Measurements from ENCODE around the gene PTBP1.

The PTBP1 gene

DNA sequence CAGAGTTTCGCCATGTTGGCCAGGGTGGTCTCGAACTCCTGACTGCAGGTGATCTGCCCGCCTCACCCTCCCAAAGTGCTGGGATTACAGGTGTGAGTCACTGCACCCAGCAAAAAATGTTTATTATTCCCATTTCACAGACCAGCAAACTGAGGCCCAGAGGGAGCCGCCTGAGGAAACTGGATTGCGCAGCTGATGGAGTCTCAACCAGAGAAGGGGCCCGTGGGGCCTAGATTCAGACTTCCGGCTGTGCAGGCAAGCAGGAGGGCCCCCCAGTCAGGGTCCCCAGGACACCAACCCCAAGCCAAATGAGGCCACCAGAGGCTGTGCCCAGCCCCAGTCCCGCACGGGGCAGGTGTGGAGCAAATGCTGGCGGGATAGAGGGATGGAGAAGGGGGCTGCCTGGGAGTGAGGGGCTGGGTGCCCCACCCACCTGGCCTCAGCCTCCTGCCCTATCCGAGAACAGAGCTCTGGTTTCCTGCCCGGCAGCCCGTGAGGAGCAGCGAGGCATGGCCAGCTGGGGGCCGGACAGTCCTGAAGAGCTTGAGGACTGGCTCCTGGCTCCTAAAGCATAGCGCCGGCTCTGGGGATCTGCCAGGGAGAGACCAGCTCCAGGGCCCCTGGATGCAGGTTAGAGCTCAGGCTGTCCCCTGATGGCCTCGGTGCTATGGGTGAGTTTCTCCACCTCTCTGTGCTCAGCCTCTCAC lies 24.4 kb upstream of the PTBP1 start:
- no peak for DNase-seq (ENCODE audit: low spot score)

DNA sequence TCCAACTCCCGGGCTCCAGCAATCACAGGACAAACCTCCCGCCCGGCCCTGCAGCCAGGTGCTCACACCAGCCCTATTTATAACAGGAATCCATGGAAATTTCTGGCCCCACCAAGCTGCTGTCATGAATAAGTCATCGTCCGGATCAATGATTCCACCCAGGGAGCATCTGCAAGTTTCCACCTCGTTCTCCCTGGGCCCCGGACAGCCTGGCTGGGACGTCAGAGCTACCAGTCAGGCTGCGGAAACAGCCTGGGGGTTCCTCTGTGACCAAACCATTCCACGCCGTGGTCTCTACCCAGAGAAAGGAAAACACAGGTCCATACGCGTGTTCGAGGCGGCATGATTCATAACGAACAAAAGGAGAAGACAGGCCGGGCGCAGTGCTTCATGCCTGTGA lies 20.7 kb upstream of the PTBP1 start:
- no peak for DNase-seq (ENCODE audit: low spot score)

DNA sequence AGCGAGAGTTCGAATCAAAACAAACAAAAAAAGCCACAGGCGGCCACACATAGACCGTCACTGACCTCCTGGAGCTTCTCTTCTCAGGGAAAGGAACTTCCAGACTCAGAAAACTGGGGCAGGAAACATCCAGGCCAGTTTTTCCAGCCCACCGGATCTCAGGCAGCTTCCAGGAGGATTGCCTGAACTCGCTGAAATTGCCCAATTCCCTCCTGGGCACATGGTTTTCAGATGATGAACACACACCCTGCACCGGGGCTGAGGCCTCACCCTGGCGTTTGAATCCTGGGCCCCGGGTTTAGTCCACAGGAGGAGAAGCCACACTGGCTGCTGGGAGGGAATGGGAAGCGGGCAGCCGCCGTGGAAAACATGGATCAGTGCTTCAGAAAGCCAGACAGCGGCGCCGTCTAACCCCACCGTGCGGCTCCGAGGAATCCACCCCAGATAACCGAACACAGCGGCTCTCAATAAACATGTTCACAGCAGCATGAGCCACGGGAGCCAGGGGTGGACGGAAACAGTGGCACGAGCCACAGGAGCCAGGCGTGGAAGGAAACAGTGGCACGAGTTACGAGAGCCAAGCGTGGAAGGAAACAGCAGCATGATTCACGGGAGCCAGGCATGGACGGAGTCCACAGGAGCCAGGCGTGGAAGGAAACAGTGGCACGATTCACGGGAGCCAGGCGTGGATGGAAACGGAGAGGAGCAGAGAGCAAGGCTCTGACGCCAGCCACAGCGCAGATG lies 18.2 kb upstream of the PTBP1 start:
- peak; percentile 68 for DNase-seq (ENCODE audit: low spot score)

DNA sequence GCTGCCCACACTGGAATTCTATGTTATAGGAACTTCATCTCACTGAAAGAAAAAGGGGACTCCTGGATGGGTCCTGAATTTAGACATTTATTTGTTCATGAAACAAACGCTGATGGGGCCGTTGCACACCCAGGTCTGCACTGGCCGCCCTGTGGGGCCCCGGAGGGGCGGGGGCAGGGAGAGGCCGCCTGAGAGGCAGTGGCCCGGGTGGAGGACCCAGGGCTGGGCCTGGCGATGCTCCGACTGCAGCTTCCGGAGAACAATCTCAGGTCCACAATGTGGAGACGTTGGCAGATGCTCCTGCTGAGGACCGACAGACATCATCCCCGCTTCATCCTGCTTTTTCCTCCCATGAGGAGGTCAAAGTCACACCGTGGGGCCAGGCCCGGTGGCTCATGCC lies 16.3 kb upstream of the PTBP1 start:
- no peak for DNase-seq (ENCODE audit: low spot score)

DNA sequence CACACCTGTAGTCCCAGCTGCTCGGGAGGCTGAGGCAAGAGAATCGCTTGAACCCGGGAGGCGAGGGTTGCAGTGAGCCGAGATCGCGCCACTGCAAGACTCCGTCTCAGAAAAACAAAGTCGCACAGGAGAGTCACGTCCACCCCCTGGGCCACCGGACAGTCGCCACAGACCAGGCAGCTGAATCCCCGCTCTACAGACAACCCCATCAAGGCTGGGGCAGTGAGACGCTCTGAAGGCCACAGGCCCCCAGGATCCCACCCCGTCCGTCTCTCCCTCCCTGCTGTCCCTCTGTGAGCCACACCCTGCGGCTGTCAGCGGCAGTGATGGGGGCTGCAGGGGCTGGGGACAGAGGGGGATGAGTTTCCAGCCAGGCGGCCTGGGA lies 15.5 kb upstream of the PTBP1 start:
- DNase-seq (ENCODE audit: low spot score), result no peak

DNA sequence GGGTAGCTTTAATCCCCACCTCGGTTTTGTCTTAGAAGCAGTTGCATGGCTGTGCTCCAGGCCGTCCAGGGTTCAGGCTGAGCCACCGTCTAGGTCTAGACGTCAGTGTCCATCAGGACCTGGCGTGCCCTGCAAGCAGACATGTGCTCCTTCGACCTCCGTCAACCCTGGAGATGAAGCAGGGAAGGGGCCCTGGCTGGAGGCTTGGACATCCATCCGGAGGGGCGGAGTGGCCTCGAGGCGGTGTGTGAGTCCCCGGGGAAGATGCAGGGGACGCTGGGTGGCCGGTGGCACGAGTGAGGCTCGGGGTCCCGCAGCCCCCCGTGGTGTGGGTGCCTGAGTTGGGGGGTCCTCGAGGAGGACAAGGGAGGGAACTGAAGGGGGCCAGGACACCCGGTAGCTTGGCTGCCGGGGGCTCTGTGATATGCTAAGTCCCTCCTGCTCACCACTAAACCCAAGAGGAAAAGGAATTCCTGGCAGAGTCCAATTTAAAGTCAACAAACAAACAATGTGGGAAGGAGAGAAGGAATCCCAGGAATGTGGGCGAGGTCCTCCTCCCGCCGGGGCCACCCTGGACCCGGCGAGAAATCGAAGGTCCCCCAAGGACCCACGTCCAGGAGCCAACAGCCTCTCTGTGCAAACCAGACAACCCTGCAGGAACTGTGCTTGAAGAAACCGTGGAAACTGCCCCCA lies 14.9 kb upstream of the PTBP1 start:
- DNase-seq (ENCODE audit: low spot score), result peak; percentile 62

DNA sequence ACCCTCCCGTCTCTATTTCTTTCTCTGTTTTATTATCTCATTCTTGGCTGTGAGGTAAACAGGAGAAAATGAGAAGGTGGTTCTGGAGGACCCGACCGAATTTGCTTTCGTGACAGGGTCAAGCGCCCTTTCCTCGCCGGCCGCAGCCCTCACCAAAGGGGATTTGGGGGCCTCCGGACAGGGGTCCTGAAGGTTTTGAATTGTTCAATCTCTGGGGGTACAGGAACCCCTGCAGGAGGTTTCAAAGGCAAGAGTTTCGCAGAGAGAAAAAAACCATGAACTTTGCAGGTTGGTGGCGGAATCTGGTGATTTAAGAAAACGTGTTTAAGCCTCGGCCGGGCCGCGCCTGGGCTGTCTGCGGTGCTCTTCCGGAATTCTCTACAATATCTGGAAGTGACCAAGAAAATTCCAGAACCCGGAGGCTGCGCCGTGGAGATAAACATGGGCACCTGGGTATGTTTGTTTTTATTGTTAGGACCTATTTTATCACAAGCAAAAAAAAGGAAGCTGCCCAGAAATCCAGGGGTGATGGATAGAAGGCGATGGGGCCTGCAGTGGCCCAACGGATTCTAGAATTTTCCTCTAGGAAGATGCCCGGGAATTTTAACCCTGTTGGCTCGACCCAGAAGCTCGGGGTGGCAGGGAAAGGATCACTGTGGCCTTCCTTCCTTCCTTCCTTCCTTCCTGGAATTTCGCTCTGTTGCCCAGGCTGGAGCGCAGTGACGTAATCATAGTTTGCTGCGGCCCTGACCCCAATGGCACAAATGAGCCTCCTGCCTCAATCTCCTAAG lies 14.2 kb upstream of the PTBP1 start:
- no peak for DNase-seq (ENCODE audit: low spot score)

DNA sequence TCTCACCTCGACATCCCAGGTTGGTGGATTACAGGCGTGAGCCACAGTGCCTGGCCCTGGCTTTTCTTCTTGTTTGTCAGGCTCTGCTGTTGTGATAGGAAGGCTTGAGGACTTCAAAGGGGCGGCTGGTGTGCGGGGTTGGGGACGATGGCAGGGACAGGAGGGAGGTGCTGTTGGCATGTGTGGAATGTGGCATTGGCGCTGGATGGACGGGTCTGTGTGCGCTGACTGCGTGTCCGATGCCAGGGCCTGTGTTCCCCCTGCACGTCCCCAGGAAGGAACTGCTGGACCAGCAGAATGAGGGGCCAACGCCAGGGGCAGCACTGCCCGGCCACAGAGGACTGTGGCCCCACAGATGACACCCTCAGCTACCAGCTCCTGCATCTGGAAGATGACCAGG lies 12.7 kb upstream of the PTBP1 start:
- no peak for DNase-seq (ENCODE audit: low spot score)

DNA sequence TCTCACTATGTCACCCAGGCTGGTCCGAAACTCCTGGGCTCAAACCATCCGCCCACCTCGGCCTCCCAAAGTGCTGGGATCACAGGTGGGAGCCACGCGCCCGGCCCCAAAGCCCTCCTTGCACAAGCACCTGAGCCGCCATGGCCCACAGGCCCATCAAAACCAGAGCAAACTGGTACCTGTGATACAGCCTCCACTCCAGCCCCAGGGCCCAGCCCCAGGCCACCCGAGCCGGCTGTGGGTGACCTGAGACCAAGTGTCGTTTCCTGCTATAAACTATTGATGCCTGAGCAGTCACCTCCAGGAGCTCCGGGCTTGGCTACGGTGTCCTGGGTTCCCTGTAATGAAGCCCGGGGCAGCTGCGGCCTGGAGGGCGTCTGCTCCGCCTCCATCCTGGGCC lies 9.7 kb upstream of the PTBP1 start:
- DNase-seq (ENCODE audit: low spot score), result no peak

DNA sequence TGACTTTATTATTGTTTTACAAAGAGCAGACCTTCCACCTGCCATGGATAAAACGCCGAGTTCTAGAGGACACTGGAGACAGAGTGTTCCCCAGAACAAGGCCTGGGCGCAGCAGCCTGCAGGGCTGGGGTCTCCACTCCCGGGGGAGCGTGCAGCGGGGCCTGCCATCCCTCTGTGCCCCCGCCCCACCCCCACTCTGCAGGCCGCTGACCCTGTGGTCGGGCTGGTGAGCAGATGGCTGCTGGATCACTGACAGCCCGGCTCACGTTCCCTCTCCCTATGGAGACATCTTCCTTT lies 8.6 kb upstream of the PTBP1 start:
- DNase-seq (ENCODE audit: low spot score), result no peak

DNA sequence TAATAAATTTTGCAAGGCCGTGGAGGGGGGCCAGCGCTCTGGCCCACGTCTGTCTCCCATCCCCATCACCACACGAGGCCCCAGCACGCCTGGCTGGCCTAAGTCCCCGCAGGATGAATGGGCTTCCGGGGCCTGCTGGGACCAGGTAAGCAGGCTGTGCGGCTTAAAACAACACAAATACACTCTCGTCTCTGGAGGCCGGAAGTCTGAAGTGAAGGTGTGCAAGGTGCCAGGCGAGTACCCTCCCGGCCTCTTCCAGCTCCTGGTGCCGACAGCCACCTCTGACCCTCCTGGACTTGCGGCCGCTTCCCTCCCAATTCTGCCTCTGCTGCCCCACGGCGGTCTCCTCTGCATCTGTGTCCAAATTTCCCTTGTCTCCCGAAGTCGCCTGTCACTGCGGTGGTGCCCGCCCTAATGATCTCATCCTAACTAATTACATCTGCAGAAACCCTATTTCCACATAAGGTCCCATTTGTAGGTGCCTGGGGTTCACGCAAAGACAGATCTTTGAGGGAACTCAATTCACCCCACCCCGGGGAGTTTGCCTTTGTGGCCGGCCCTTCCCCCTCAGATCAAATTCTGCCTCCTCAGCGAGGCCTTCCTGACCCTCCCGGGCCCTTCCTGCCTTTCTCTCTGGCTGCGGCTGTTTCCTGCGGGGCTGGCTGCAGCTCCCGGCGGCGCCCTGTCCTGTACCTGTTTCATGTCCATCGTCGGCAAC lies 8.1 kb upstream of the PTBP1 start:
- no peak for DNase-seq (ENCODE audit: low spot score)

DNA sequence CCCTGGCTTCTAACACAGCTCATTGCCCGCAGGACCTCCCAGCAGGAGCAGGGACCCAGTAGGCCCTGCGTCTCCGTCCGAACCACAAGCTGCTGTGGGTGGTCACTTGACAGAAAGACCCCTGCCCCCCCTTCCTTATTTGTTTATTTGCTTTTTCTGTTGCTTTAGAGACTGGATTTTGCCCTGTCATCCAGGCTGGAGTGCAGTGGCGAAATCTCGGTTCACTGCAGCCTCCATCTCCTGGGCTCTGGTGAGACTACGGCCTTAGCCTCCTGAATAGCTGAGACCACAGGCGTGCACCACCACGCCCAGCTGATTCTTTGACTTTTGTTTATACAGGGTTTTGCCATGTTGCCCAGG lies 7.6 kb upstream of the PTBP1 start:
- no peak for DNase-seq (ENCODE audit: low spot score)

DNA sequence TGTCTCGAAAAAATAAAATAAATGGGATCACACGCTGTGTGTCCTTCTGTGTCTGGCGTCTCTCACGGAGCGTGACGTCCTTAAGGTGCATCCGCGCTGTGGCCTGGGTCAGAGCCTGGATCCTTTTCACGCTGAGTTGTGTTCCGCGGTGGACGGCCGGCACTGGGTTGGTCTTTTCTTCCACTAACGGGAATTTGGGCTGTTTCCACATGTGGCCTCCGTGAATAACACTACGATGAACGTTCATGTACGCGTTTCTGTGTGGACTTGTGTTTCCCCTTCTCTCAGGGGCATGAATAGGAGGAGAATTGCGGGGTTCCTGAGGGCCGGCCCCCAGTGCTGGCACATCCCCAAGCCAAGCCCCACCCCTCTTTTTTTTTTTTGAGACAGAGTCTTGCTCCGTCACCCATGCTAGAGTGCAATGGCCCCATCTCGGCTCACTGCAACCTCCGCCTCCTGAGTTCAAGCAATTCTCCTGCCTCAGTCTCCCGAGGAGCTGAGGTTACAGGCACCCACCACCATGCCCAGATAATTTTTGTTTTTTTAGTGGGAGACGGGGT lies 6.2 kb upstream of the PTBP1 start:
- DNase-seq (ENCODE audit: low spot score), result no peak

DNA sequence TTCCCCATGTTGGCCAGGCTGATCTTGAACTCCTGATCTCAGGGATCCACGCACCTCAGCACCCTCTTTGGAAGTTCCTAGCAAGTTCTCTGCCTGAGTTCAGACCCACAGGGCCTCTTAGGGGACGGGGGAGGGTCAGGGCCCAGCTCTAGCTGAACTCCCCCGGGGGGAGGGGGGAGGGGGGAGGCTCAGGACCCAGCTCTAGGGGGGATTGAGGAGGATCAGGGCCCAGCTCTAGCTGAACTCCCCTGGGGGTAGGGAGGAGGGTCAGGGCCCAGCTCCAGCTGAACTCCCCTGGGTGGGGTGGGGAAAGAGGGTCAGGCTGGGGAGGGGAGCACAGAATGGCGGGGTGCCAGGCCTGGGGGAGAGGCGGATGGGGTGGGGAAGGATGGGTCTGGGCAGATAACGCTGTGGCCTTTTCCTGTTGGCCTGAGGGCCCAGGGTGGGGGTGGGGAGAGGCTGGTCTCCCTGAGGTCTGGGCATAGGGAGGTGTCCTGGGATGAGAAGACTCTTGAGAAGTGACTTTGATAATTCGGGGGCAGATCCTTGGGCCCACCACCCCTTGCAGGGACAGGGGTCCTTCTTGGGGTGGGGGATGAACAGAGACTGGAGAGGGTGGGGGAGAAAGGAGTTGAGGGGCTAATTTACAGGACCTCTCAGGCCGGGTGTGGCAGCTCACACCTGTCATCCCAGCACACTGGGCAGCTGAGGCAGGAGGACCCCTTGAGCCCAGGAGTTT lies 5.5 kb upstream of the PTBP1 start:
- DNase-seq (ENCODE audit: low spot score), result no peak

DNA sequence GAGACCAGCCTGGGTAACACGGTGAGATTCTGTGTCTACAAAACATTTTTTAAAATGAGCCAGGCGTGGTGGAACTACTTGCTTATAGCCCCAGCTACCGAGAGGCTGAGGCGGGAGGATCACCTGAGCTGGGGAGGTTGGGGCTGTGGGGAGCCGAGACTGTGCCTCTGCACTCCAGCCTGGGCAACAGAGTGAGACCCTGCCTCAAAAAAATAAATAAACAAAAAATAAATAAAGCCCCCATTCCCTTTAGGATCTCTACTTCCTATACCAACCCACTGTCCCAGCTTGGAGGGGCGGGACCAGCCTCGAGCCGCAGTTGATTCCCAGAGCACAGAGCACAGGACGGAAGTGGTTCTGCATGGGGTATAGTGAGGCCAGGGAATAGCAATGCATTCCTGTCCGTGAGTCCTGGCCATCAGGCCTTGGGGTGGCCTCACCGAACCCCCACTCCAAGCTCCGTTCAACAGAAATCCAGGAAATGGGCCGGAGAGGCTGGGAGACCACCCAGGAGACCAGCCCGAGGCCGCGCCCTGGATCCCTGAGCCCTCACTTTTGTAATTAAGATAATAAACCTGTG lies 4.9 kb upstream of the PTBP1 start:
- DNase-seq (ENCODE audit: low spot score), result no peak

DNA sequence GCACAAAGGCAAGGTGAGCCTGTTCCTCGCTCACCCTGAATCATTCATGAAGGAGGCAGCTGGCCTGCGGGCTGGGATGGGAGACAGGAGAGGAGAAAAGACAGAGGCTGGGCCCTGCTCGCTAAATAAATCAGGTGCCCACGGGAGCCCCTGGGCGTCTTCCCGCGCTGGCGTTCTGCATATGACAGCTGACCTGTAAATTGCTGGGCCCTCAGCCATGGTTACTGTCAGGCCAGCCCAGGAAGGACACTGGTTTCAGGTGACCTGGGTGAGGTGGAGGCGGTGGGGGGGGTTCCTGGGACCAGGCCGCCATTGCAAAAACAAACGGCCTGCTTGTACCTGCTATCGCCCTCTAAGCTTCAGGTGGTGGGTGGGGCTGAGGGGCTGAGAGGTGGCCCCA lies 3.4 kb upstream of the PTBP1 start:
- no peak for DNase-seq (ENCODE audit: low spot score)

DNA sequence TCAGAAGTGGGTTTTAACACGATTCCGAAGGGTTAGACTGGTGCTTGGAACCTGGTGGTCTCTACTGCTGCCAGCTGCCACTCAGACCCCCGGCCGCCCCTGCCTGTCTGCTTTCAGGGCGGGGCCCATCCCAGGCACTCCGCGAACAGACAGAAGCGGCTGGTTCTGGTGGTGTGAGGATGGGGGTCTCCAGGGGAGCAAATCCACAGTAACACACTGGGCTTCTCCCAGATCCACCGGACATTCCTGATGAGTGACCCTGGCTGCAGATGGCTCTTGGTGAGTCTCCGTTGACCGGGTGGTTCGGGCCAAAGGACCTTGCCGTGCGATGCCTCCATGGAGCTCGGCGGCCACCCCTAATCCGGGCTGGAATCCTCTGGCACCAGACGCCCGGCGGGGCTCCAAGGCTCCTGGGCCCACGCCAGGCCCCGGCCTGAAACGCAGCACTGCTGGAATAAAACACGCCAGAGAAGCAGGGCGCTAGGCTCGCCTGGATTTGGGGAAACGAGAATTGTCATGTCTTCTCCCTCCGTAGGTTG lies 2.1 kb upstream of the PTBP1 start:
- DNase-seq (ENCODE audit: low spot score), result no peak

DNA sequence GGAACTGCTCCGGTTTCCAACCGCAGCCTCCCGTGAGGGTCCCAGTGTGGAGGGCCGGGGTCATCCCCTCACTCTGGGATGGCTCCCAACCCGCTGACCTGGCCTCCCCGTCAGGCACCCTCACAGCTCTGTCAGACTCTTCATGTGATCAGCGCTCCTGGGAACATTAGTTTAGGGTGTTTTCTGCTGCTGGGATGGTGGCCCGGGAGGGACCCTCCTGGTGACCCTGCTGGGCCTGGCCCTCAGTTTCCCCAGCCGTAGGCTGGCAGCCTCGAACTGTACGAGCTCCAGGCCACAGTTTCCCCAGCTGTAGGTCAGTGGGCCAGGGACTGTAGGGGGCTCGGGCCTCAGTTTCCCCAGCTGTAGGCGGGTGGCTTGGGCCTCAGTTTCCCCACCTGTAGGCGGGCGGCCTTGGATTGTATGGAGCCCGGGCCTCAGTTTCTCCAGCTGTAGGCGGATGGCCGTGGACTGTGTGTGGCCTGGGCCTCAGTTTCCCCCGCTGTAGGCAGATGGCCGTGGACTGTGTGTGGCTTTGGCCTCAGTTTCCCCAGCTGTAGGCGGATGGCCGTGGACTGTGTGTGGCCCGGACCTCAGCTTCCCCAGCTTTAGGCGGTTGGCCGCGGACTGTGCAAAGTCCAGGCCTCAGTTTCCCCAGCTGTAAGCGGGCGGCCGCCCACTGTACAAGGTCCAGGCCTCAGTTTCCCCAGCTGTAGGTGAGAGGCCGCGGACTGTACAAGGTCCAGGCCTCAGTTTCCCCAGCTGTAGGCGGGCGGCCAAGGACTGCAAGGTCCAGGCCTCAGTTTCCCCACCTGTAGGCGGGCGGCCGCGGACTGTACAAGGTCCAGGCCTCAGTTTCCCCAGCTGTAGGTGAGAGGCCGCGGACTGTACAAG lies 1.3 kb upstream of the PTBP1 start:
- no peak for DNase-seq (ENCODE audit: low spot score)
